ENCODE data around the gene ARHGEF37.

Gene ARHGEF37

GRCh38 chr5:149600932-149601331 lies 19.6 kb downstream of the ARHGEF37 start:
- no peak for DNase-seq (ENCODE audit: low read depth in 3 of 3)

- no peak for DNase-seq (ENCODE audit: low read depth in 3 of 3)
These were observed 21.9 kb downstream of the ARHGEF37 start for GRCh38 chr5:149603210-149603609.

- no peak for DNase-seq (ENCODE audit: low read depth in 3 of 3)
These were observed 22.6 kb downstream of the ARHGEF37 start for GRCh38 chr5:149603920-149604319.

DNA sequence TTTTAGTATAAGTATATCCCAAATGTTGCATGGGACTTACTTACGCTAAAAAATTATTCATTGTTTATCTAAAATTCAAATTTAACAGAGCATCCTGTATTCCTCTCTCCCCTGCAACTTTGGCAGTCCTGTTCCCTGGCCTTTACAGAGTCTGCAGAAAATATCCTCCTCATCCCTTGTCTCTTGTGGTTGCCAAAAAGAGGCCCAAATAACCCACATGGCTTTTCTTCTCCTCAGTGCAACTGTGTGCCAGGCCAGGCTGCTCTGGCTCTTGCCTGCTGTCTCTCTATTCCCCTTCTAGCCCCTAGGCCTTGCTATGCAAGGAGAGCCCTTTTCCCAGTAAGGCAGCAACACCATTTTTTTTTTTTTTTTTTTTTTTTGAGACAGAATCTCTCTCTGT lies 23.0 kb downstream of the ARHGEF37 start:
- DNase-seq (ENCODE audit: low read depth in 3 of 3) = no peak

- DNase-seq (ENCODE audit: low read depth in 3 of 3) = no peak
These were observed 24.2 kb downstream of the ARHGEF37 start for GRCh38 chr5:149605354-149605997.

DNA sequence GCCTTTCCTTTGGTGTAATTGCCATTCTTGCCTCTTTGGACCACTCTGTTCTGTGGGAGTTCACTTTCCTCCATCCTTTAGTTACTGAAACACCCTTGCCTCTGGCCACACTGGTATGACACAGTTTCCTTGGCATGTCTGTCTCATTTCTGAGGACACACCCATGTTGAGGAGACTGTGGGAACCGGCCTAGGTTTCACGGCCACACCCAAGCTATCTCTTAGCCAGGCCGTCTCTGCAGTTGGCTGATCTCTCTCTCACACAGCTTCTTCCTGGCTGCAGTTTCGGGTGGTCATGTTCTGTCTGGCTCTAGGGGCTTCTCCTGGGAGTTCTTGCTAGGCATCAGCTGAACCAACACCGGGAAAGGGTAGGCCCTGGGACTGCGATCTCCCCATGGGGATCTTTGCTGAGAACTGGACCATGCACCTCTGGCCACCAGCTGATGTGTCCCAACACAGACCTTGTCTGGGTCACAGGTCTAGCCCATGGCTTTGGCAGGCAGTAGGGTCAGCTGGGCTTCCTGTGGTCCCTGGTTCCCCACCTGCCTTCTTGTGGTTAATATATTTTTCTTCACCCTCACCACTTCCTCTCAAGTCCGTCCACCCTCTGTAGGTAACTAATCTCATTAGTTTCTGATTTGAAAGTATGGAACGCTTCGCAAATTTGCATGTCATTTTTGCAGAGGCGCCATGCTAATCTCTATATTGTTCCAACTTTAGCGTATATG lies 24.9 kb downstream of the ARHGEF37 start:
- no peak for DNase-seq (ENCODE audit: low read depth in 3 of 3)

GRCh38 chr5:149608936-149609545 lies 27.7 kb downstream of the ARHGEF37 start:
- no peak for DNase-seq (ENCODE audit: low read depth in 3 of 3)

DNA sequence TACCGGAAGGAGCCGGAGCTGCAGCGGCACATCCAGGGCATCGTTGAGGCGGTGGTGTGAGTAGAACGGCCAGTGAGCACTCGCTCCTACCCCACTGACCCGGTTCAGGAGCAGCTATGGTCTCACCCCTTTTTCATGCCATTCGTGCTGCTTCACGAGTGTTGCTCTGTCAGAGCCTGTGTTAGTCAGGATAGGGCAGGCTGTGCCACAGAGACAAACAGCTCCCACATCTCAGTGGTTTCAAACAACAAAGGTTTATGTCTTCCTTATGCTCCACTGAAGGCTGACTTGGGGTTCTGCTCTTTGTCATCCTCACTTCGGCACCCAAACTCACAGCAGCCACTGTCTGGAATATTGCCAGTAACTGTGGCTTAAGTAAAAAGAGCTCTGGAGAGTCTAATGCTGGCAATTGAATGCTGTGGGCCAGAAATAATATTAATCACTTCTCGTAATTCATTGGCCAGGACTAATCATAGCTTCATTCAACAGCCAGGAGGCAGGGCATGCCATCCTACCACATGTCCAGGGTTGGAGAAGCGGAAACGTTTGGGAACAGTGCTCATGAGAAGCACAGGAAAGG lies 28.4 kb downstream of the ARHGEF37 start:
- DNase-seq (ENCODE audit: low read depth in 3 of 3) = no peak

DNA sequence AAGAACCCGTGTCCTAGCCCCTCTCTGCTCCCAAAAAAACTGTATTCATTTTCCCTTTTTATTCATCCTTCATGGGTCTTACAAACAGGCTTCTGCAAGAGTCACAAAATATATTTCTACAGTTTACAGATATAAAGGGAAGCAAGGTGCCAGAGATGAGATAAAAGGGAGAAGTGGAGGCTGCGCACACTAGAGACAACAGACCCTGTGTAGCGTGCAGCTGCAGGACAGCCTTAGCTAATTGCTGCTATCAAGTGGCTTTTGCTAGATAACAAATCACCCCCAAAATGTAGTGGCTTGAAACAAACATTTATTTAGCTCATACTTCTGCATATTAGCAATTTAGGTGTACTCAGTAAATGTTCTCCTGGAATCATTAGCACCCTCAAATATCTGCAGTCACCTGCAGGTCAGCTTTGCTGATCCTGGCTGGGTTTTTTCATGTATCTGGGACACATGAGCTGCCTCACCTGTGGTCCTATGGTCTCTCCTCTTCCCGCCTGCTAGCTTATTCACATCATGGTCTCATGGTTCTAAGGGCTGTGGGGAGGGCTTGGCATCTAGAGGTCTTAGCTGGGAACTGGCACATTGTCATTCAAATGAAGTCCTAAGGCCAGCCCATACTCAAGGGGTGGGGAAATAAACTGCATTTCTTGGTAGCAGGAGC lies 29.4 kb downstream of the ARHGEF37 start:
- DNase-seq (ENCODE audit: low read depth in 3 of 3) = no peak

- no peak for DNase-seq (ENCODE audit: low read depth in 3 of 3)
These were observed 30.0 kb downstream of the ARHGEF37 start for GRCh38 chr5:149611326-149611725.

DNA sequence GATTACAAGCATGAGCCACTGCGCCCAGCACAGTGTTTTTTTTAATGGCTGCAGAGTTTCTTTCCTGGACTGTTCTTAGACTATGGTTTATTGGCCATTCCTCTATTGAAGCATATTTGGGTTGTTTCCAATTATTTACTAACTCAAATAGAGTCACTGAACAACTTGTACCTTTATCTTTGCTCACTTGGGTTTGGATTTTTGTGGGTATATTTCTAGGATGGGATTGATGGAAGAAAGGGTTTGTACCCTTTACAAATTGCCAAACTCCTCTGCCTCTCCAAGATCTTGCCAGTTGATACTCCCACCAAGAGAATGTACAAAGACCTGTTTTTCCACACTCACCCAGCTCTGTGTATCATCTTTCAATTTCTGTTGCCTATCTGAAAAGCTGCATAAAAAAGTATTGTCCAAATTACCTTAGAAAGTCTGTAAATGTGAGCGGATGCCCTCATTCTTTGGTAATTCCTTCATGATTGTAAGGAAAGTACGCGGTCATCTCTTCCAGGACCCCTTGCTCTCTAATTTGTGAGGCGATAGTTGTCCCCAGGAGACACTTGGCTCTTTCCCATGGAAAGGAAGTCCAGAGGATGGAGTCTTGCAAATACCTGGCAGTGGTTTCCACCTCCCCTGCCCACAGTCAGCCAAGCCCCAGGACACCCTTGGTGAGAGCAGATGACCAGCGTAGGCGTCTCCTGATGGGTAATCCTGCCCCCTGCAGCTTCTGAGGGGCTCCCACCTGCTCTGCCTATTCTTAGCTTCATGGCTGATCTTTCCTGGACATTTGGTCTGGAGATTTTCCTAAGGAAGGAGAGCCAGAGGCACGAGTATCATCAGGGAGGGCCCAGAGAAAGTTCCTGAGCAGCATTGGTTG lies 33.0 kb downstream of the ARHGEF37 start:
- no peak for DNase-seq (ENCODE audit: low read depth in 3 of 3)

DNA sequence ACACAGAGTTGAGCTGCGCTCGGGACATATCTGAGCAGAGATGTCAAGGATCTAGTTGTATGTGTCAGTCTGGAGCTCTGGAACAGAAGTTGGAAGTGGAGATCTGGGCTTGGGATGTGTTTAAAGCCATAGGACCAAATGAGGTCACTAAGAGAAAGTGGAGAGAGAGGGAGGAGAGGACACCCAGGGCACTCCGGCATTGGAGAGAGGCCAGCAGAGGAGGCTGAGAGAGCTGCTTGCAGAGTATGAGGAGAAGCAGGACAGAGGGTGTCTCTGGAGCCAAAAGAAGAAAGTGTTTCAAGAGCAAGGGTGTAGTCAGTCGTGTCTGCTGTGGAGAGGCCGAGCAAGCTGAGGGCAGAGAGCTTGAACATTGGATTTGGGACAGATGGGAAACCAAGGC lies 34.7 kb downstream of the ARHGEF37 start:
- no peak for DNase-seq (ENCODE audit: low read depth in 3 of 3)

DNA sequence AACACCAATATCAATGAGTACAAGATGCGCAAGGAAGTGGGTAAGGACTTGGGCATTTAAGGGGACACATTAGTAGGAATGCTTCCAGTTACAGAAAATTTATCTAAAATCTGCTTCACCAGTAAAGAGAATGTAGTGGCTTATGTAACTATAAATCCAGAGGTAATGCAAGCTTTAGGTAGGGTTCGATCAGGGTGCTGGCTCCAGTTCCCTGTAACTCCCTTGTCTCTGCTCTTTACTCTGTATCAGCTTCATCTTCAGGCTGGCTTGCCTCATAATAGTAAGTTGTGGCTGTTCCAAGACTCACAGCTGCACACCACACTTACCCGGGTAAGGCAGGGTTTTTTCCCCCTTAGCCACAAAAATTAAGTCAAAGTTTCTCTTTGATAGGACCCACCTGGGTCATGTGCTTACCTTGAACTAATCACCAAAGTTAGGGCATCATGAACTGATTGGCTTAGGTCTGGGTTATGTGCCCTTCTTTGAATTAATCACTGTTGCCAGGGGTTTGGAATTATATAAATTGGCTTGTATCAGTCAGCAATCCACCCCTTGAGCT lies 35.5 kb downstream of the ARHGEF37 start:
- DNase-seq (ENCODE audit: low read depth in 3 of 3) = no peak

- DNase-seq (ENCODE audit: low read depth in 3 of 3) = no peak
These were observed 36.5 kb downstream of the ARHGEF37 start for GRCh38 chr5:149617760-149618306.

- DNase-seq (ENCODE audit: low read depth in 3 of 3) = no peak
These were observed 37.4 kb downstream of the ARHGEF37 start for GRCh38 chr5:149618581-149619248.

- DNase-seq (ENCODE audit: low read depth in 3 of 3) = no peak
These were observed 40.3 kb downstream of the ARHGEF37 start for GRCh38 chr5:149621415-149622098.

- DNase-seq (ENCODE audit: low read depth in 3 of 3) = no peak
These were observed 41.2 kb downstream of the ARHGEF37 start for GRCh38 chr5:149622466-149622865.

DNA sequence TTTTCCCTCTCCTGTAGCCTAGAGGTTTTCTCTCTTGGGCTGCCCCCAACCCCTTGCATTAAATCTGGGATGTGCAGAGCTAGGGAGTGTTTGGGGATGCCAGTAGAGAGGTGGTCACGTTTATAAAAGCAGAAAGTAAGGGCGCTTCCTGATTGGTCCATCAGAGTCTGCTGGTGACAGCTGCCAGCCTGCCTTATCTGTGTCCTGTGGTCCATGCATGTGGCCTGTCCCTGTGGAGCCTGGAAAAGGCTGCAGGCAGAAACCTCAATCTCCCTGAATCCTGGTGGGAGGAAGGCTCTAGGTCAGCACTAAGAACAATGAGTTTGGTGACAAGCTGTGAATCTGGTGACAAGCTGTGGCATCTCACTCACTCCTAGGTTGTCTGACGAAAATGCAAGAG lies 42.2 kb downstream of the ARHGEF37 start:
- DNase-seq (ENCODE audit: low read depth in 3 of 3) = no peak

- DNase-seq (ENCODE audit: low read depth in 3 of 3) = no peak
These were observed 45.8 kb downstream of the ARHGEF37 start for GRCh38 chr5:149627070-149627469.
